PC-3 (cell line): ENCODE results near the gene MROH2A. TPM values are rescaled to one million over a fixed set of nuclear protein-coding genes. Genes with fewer than 3 reads are reported as not detected.

Experiments
- ATAC-seq: fragments of 200-7000 bp; cut with Tn5 transposase; 2 replicates; pipeline ENCODE4 v1.9.1; 2020; ENCODE audit warnings: mild to moderate bottlenecking, moderate library complexity
- BruUV-seq: library from RNA; stranded (reverse); fragments of 400-500 nt; replicated peaks from 2 replicates; lab custom pipeline; 2021; lab: Mats Ljungman, UMichigan
- CTCF ChIA-PET: fragments of 300-600 bp; sonication (Branson Sonifier 250); formaldehyde crosslinking; loops from one replicate; lab custom pipeline; 2022; ENCODE audit warnings: antibody characterized with exemption; lab: Charles Lee
- POLR2A ChIA-PET: fragments of 300-600 bp; sonication (Branson Sonifier 250); formaldehyde crosslinking; loops from one replicate; lab custom pipeline; 2022; ENCODE audit warnings: antibody characterized with exemption; ENCODE audit not compliant: unreplicated experiment; lab: Charles Lee
- DNase-seq: peaks from one replicate; pipeline ENCODE4 v3.0.0-alpha.2; 2015
- H2AFZ ChIP-seq: fragments of 300-600 bp; sonication (generic); 2 replicates; pipeline ENCODE4 v1.6.0; 2016; ENCODE audit warnings: antibody characterized with exemption, low read length
- H3F3A ChIP-seq: fragments of 300-600 bp; sonication (generic); one replicate; pipeline ENCODE4 v1.6.0; 2017; ENCODE audit warnings: antibody characterized with exemption, low read length, control low read depth, mild to moderate bottlenecking; ENCODE audit not compliant: unreplicated experiment
- H3K27ac ChIP-seq: fragments of 300-600 bp; sonication (generic); 2 replicates; pipeline ENCODE4 v1.5.1; 2016; ENCODE audit warnings: mild to moderate bottlenecking, low read length
- H3K27me3 ChIP-seq: fragments of 300-600 bp; sonication (generic); 2 replicates; pipeline ENCODE4 v1.6.1; 2016; ENCODE audit warnings: low read length, mixed read lengths
- H3K36me3 ChIP-seq: fragments of 300-600 bp; sonication (generic); 2 replicates; pipeline ENCODE4 v1.6.1; 2016; ENCODE audit warnings: low read depth, mixed run types, low read length, mixed read lengths
- H3K4me1 ChIP-seq: fragments of 300-600 bp; sonication (generic); 2 replicates; pipeline ENCODE4 v1.5.1; 2016; ENCODE audit warnings: low read length; ENCODE audit not compliant: insufficient read depth
- H3K4me2 ChIP-seq: fragments of 300-600 bp; sonication (generic); 2 replicates; pipeline ENCODE4 v1.6.0; 2016; ENCODE audit warnings: low read length
- H3K4me3 ChIP-seq: fragments of 300-600 bp; sonication (generic); 2 replicates; pipeline ENCODE4 v1.5.1; 2016; ENCODE audit warnings: mild to moderate bottlenecking, low read length, mixed read lengths
- H3K79me2 ChIP-seq: fragments of 300-600 bp; sonication (generic); 2 replicates; pipeline ENCODE4 v1.6.1; 2017; ENCODE audit warnings: low read length, mixed read lengths
- H3K9ac ChIP-seq: fragments of 300-600 bp; sonication (generic); 2 replicates; pipeline ENCODE4 v1.6.0; 2016; ENCODE audit warnings: mild to moderate bottlenecking, low read length
- H3K9me2 ChIP-seq: fragments of 300-600 bp; sonication (generic); replicated peaks from 2 replicates; pipeline ENCODE4 v1.6.1; 2016; ENCODE audit warnings: mixed run types, low read length, mixed read lengths
- H3K9me3 ChIP-seq: fragments of 300-600 bp; sonication (generic); 2 replicates; pipeline ENCODE4 v1.6.1; 2016; ENCODE audit warnings: low read length, mixed read lengths
- H4K20me1 ChIP-seq: fragments of 300-600 bp; sonication (generic); 2 replicates; pipeline ENCODE4 v1.6.1; 2016; ENCODE audit warnings: low read length, mixed read lengths
- CTCF ChIP-seq: fragments of 300-600 bp; sonication (generic); conservative IDR thresholded peaks from 2 replicates; pipeline ENCODE4 v1.5.1; 2017; ENCODE audit warnings: antibody characterized with exemption, low read depth, mild to moderate bottlenecking, low read length
- EZH2 ChIP-seq: fragments of 300-600 bp; sonication (generic); IDR thresholded peaks from one replicate; pipeline ENCODE4 v1.6.1; 2017; ENCODE audit warnings: antibody characterized with exemption, mild to moderate bottlenecking, low read length; ENCODE audit not compliant: unreplicated experiment
- EZH2phosphoT487 ChIP-seq: fragments of 300-600 bp; sonication (generic); IDR thresholded peaks from 2 replicates; pipeline ENCODE4 v1.6.1; 2018; ENCODE audit warnings: mild to moderate bottlenecking, antibody characterized with exemption, low read length, borderline replicate concordance
- intact Hi-C: fragments of 100-400 bp; cut with micrococcal nuclease; formaldehyde crosslinking; loops from 2 replicates; pipeline ENCODE4 v1.9.0; 2023
- total RNA-seq: library from RNA; depleted of rRNA; stranded (reverse); fragments of >200 nt; gene quantifications from 2 replicates; pipeline ENCODE4 v1.2.3, GENCODE V29; 2014

MROH2A gene
- total RNA-seq, 1 experiment from 2014 or later = not detected

- Histone ChIP-seq H4K20me1 (peaks cover 33% of the 10 kb centered on the region), H3K27me3 (no peaks in the 10 kb centered on the region), H3K36me3 (peaks cover 91% of the 10 kb centered on the region), H3K79me2 (peaks cover 96% of the 10 kb centered on the region), H3K9me2 (no peaks in the 10 kb centered on the region), H3K27ac (no peak overlapping the region), H2AFZ (no peak overlapping the region), H3F3A (no peaks in the 10 kb centered on the region), H3K4me2 (no peak overlapping the region), H3K9ac (no peak overlapping the region), H3K9me3 (no peaks in the 10 kb centered on the region), H3K4me1 (peaks cover 5% of the 10 kb centered on the region), H3K4me3 (no peak overlapping the region)
- ATAC-seq (no peak), DNase-seq (no peak)
- no peak for TF ChIP-seq EZH2
- no peak for TF ChIP-seq EZH2phosphoT487
- no peak for TF ChIP-seq CTCF
- POLR2A ChIA-PET = no interaction called here
- intact Hi-C loops = no loop called here
- no TSS peak for BruUV-seq
- CTCF ChIA-PET = no interaction called here
Measured at GRCh38 chr2:233846387-233847247, 68.5 kb downstream of the MROH2A start.

GRCh38 chr2:233847248-233847898, 69.2 kb downstream of the MROH2A start:
- no peak for TF ChIP-seq CTCF
- no peak for TF ChIP-seq EZH2phosphoT487
- no peak for TF ChIP-seq EZH2
- Histone ChIP-seq H3K4me2 (no peak overlapping the region), H3F3A (no peaks in the 10 kb centered on the region), H2AFZ (no peak overlapping the region), H3K36me3 (peaks cover 91% of the 10 kb centered on the region), H3K79me2 (peaks cover 96% of the 10 kb centered on the region), H4K20me1 (peaks cover 36% of the 10 kb centered on the region), H3K9ac (no peak overlapping the region), H3K27me3 (no peaks in the 10 kb centered on the region), H3K9me2 (no peaks in the 10 kb centered on the region), H3K4me1 (peaks cover 13% of the 10 kb centered on the region), H3K9me3 (no peaks in the 10 kb centered on the region), H3K27ac (no peak overlapping the region), H3K4me3 (no peak overlapping the region)
- DNase-seq (no peak), ATAC-seq (no peak)
- intact Hi-C loops = no loop called here
- BruUV-seq = no TSS peak
- ChIA-PET CTCF (no interaction called here), POLR2A (no interaction called here)

GRCh38 chr2:233848276-233848675, 70.1 kb downstream of the MROH2A start:
- Histone ChIP-seq H3K9ac (no peak overlapping the region), H3K9me2 (no peaks in the 10 kb centered on the region), H3K9me3 (no peaks in the 10 kb centered on the region), H2AFZ (no peak overlapping the region), H3K4me1 (peaks cover 16% of the 10 kb centered on the region), H3K36me3 (peaks cover 90% of the 10 kb centered on the region), H3F3A (no peaks in the 10 kb centered on the region), H3K79me2 (peaks cover 96% of the 10 kb centered on the region), H4K20me1 (peaks cover 44% of the 10 kb centered on the region), H3K4me3 (no peak overlapping the region), H3K27me3 (no peaks in the 10 kb centered on the region), H3K27ac (no peak overlapping the region), H3K4me2 (no peak overlapping the region)
- DNase-seq (no peak), ATAC-seq (no peak)
- TF ChIP-seq CTCF = no peak
- no peak for TF ChIP-seq EZH2
- no peak for TF ChIP-seq EZH2phosphoT487
- BruUV-seq = no TSS peak
- ChIA-PET CTCF (no interaction called here), POLR2A (no interaction called here)
- intact Hi-C loops = no loop called here
